B cell (primary cell): ENCODE results near the gene PPP3R2. TPM values are rescaled to one million over a fixed set of nuclear protein-coding genes. Genes with fewer than 3 reads are reported as not detected.

Experiments used
- ATAC-seq: fragments of 200-7000 bp; cut with Tn5 transposase; one replicate; pipeline ENCODE4 v1.10.0; 2021; ENCODE audit warnings: low read depth, mild to moderate bottlenecking, moderate number of reproducible peaks, moderate library complexity
- CTCF ChIA-PET: fragments of 350-600 bp; sonication (Branson Sonifier 250); formaldehyde crosslinking; loops from one replicate; lab custom pipeline; 2021; ENCODE audit warnings: antibody characterized with exemption, inconsistent platforms; lab: Charles Lee
- POLR2A ChIA-PET: fragments of 350-600 bp; sonication (Branson Sonifier 250); formaldehyde crosslinking; loops from one replicate; lab custom pipeline; 2021; ENCODE audit warnings: antibody characterized with exemption; lab: Charles Lee
- DNase-seq: peaks from one replicate; pipeline ENCODE4 v3.0.0; 2013
- H2AFZ ChIP-seq: 2 replicates; pipeline ENCODE4 v1.6.1; 2012; ENCODE audit warnings: mild to moderate bottlenecking, low read depth, low read length; ENCODE audit not compliant: insufficient read depth, poor library complexity, severe bottlenecking
- H3K27ac ChIP-seq, 2 donors: 1 replicate in 1 of 2; 2 replicates in 1 of 2; pipeline ENCODE4 v1.5.1; 2012 to 2013; ENCODE audit warnings: low read length in 2 of 2, mild to moderate bottlenecking in 2 of 2, moderate library complexity in 1 of 2
- H3K27me3 ChIP-seq, 4 experiments: fragments of 200-600 bp in 1 of 4; sonication (generic) in 1 of 4; replicated peaks in 1 of 4; 1 replicate in 2 of 4; 2 replicates in 2 of 4; pipeline versions ENCODE4 v1.6.1 to v1.7.0; 2013 to 2016; ENCODE audit warnings: low read length in 3 of 4, mild to moderate bottlenecking in 2 of 4, mixed read lengths in 1 of 4, moderate library complexity in 1 of 4; ENCODE audit not compliant: insufficient read depth in 4 of 4, control insufficient read depth in 3 of 4; ENCODE audit errors: control extremely low read depth in 1 of 4
- H3K36me3 ChIP-seq, 2 experiments: replicated peaks in 1 of 2; 1 replicate in 1 of 2; 2 replicates in 1 of 2; pipeline versions ENCODE4 v1.6.1 to v1.7.1; 2013; ENCODE audit warnings: low read length in 1 of 2; ENCODE audit not compliant: insufficient read depth in 2 of 2, control insufficient read depth in 1 of 2; ENCODE audit errors: control extremely low read depth in 1 of 2, extremely low read depth in 1 of 2
- H3K4me1 ChIP-seq, 2 donors: fragments of 200-600 bp in 1 of 2; sonication (generic) in 1 of 2; 1 replicate in 1 of 2; 2 replicates in 1 of 2; pipeline versions ENCODE4 v1.5.1 to v1.6.1; 2013 to 2017; ENCODE audit warnings: low read length in 2 of 2; ENCODE audit not compliant: control insufficient read depth in 2 of 2, insufficient read depth in 2 of 2
- H3K4me2 ChIP-seq: replicated peaks from 2 replicates; pipeline ENCODE3; 2012; ENCODE audit warnings: mild to moderate bottlenecking, low read depth, low read length; ENCODE audit not compliant: poor library complexity, severe bottlenecking
- H3K4me3 ChIP-seq, 5 experiments: fragments of 200-600 bp in 1 of 5; sonication (generic) in 1 of 5; 1 replicate in 3 of 5; 2 replicates in 2 of 5; pipeline versions ENCODE4 v1.5.1 to v1.7.0; 2011 to 2016; ENCODE audit warnings: low read length in 4 of 5, mild to moderate bottlenecking in 4 of 5, low read depth in 2 of 5, control low read depth in 1 of 5, moderate library complexity in 1 of 5; ENCODE audit not compliant: insufficient read depth in 1 of 5; ENCODE audit errors: control extremely low read depth in 1 of 5, extremely low read depth in 1 of 5
- H3K79me2 ChIP-seq: fragments of 200-600 bp; sonication (generic); one replicate; pipeline ENCODE4 v1.6.0; 2016; ENCODE audit warnings: low read length; ENCODE audit not compliant: control insufficient read depth, insufficient read depth
- H3K9ac ChIP-seq: fragments of 200-600 bp; sonication (generic); 2 replicates; pipeline ENCODE4 v1.6.1; 2017; ENCODE audit warnings: mild to moderate bottlenecking, low read length, moderate library complexity
- H3K9me3 ChIP-seq, 3 donors: one replicate each; pipeline versions ENCODE4 v1.6.1 to v1.7.1; 2013; ENCODE audit warnings: low read length in 2 of 3; ENCODE audit not compliant: control insufficient read depth in 2 of 3, insufficient read depth in 1 of 3; ENCODE audit errors: control extremely low read depth in 1 of 3
- H4K20me1 ChIP-seq: 2 replicates; pipeline ENCODE4 v1.6.0; 2012; ENCODE audit warnings: mild to moderate bottlenecking, low read length; ENCODE audit not compliant: insufficient read depth, control insufficient read depth, poor library complexity, severe bottlenecking
- H3K27ac Mint-ChIP-seq: one replicate; pipeline ENCODE4 v1.8.0; 2021; ENCODE audit warnings: mixed read lengths
- H3K27me3 Mint-ChIP-seq: one replicate; pipeline ENCODE4 v1.8.0; 2021; ENCODE audit warnings: mixed read lengths
- H3K4me1 Mint-ChIP-seq: one replicate; pipeline ENCODE4 v1.8.0; 2021; ENCODE audit warnings: mixed read lengths
- H3K4me3 Mint-ChIP-seq: one replicate; pipeline ENCODE4 v1.8.0; 2021; ENCODE audit warnings: mixed read lengths
- H3K9me3 Mint-ChIP-seq: one replicate; pipeline ENCODE4 v1.8.0; 2022; ENCODE audit warnings: mixed read lengths; ENCODE audit not compliant: insufficient read depth
- CTCF ChIP-seq: fragments of 200-600 bp; IDR thresholded peaks from one replicate; pipeline ENCODE4 v1.8.0; 2022; ENCODE audit warnings: antibody characterized with exemption, mild to moderate bottlenecking
- EZH2 ChIP-seq: IDR thresholded peaks from 2 replicates; pipeline ENCODE4 v1.6.1; 2012; ENCODE audit warnings: borderline replicate concordance, low read depth, mild to moderate bottlenecking, moderate library complexity, low read length; ENCODE audit not compliant: insufficient read depth, poor library complexity, severe bottlenecking
- WGBS: methylation state at CpG from one replicate; pipeline ENCODE4 v1.1.5; 2013; ENCODE audit warnings: missing lambda C conversion rate; ENCODE audit not compliant: insufficient coverage; 5-methylcytosine and 5-hydroxymethylcytosine counted together
- intact Hi-C: fragments of 100-400 bp; cut with micrococcal nuclease; formaldehyde crosslinking; loops from one replicate; pipeline ENCODE4 v1.10.0; 2022
- polyA plus RNA-seq: library from polyadenylated mRNA; depleted of rRNA; stranded (reverse); fragments of >200 nt; gene quantifications from 2 replicates; pipeline ENCODE4 v1.2.3, GENCODE V29; 2012
- total RNA-seq, 2 donors: library from RNA; stranded (reverse); fragments of 120-200 nt in 1 of 2; gene quantifications; 1 replicate in 1 of 2; 2 replicates in 1 of 2; pipeline versions ENCODE4 v1.2.3 to v1.2.4, GENCODE V29; 2013 to 2022

Gene PPP3R2
- total and polyA plus RNA-seq, 2 donors (not counting 1 experiment from before 2014, with no cell fraction given): not detected

- H2AFZ ChIP-seq: no peak overlapping the region
- Mint-ChIP-seq H3K27ac (no peak overlapping the region), H3K4me3 (no peak overlapping the region), H3K27me3 (no peaks in the 10 kb centered on the region), H3K4me1 (no peaks in the 10 kb centered on the region), H3K9me3 (no peaks in the 10 kb centered on the region)
- no peaks in the 10 kb centered on the region for H3K79me2 ChIP-seq
- H4K20me1 ChIP-seq: no peaks in the 10 kb centered on the region
- no peak overlapping the region for H3K4me3 ChIP-seq
- no peak overlapping the region for H3K4me2 ChIP-seq
- POLR2A ChIA-PET: no interaction called here
- no peaks in the 10 kb centered on the region for H3K4me1 ChIP-seq
- WGBS: 94% methylated on average over 2 of the region's 3 CpGs
- no peak for DNase-seq
- no peaks in the 10 kb centered on the region for H3K27me3 ChIP-seq
- no peak overlapping the region for H3K27ac ChIP-seq
- no peaks in the 10 kb centered on the region for H3K9me3 ChIP-seq
- no peak overlapping the region for H3K9ac ChIP-seq
- intact Hi-C loops: no loop called here
- ATAC-seq: no peak
- TF ChIP-seq CTCF: no peak
- TF ChIP-seq EZH2: no peak
- H3K36me3 ChIP-seq: peaks cover 6 to 39% of the 10 kb centered on the region in 2 experiments
- CTCF ChIA-PET: interaction anchor here (0.7 kb wide), 1 partner anchor 12 kb away, joined by 5 read pairs; no protein-coding TSS in a partner anchor
These were observed 26.9 kb downstream of the PPP3R2 start for GRCh38 chr9:101567725-101568350.

GRCh38 chr9:101566904-101567724 lies 27.7 kb downstream of the PPP3R2 start:
- Mint-ChIP-seq H3K4me1 (no peaks in the 10 kb centered on the region), H3K27me3 (no peaks in the 10 kb centered on the region), H3K9me3 (no peaks in the 10 kb centered on the region), H3K4me3 (no peak overlapping the region), H3K27ac (no peak overlapping the region)
- no peak for ATAC-seq
- ChIA-PET CTCF (interaction anchor here (0.7 kb wide), 1 partner anchor 13 kb away, joined by 5 read pairs; no protein-coding TSS in a partner anchor), POLR2A (no interaction called here)
- Histone ChIP-seq H3K4me1 (no peaks in the 10 kb centered on the region), H2AFZ (no peak overlapping the region), H3K9me3 (no peaks in the 10 kb centered on the region), H3K4me2 (no peak overlapping the region), H4K20me1 (no peaks in the 10 kb centered on the region), H3K27ac (no peak overlapping the region), H3K36me3 (peaks cover 6 to 46% of the 10 kb centered on the region in 2 experiments), H3K79me2 (no peaks in the 10 kb centered on the region), H3K9ac (no peak overlapping the region), H3K27me3 (no peaks in the 10 kb centered on the region), H3K4me3 (no peak overlapping the region)
- intact Hi-C loops: no loop called here
- DNase-seq: no peak
- no peak for TF ChIP-seq EZH2
- no peak for TF ChIP-seq CTCF
- WGBS: 82% methylated on average over 1 of the region's 5 CpGs
